Measurements from ENCODE around the gene RPP40.
"Not testable (repeated sequence)": the region's sequence is repeated elsewhere in the genome, so short reads cannot be mapped to it uniquely, and the experiment has no call there.

Gene RPP40

GRCh38 chr6:5014072-5014561 is 10.3 kb upstream of the RPP40 start:
- no peak for DNase-seq (ENCODE audit: low read depth)

DNA sequence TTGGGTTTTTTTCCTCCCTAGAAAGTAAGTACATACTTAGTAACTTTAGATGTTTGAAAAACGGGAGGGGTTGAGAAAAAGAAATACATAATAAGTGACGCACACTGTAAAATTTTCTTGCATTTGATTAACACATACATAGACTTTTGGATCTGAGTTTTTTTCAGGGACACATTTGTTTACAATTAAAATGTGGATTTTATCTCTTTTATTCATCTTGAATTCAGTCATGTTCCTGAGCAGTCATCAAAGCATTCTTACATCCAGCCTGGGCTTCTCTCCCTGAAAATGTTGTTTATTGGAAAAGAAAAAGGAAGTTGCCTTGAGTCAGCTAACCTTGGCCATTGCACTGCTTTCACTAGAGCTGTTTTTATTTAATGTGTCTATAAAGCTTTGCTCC is 8.7 kb upstream of the RPP40 start:
- DNase-seq (ENCODE audit: low read depth) = no peak

GRCh38 chr6:5011346-5011745 is 7.5 kb upstream of the RPP40 start:
- no peak for DNase-seq (ENCODE audit: low read depth)

DNA sequence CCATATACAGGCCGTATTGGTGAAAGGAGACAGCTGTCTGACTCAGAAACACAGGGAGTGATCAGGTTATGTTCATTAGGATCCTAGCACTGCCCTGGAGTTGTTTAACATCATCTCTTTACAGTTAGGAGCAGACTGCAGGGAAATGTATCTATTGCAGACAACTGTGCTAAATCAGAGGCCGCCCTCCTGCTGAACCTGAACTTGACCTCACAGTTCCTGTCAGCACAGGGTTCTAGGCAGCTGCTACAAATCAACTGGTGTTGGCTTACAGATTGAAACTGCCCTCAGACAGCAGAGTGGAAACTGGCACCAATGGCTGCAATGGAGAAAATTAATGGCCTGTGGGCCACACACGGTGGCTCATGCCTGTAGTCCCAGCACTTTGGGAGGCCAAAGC is 3.7 kb upstream of the RPP40 start:
- DNase-seq (ENCODE audit: low read depth) = no peak

- no peak for DNase-seq (ENCODE audit: low read depth)
These were observed 2.4 kb upstream of the RPP40 start for GRCh38 chr6:5006222-5006621.

- DNase-seq (ENCODE audit: low read depth) = not testable (repeated sequence)
These were observed 1.2 kb upstream of the RPP40 start for GRCh38 chr6:5005038-5005433.

DNA sequence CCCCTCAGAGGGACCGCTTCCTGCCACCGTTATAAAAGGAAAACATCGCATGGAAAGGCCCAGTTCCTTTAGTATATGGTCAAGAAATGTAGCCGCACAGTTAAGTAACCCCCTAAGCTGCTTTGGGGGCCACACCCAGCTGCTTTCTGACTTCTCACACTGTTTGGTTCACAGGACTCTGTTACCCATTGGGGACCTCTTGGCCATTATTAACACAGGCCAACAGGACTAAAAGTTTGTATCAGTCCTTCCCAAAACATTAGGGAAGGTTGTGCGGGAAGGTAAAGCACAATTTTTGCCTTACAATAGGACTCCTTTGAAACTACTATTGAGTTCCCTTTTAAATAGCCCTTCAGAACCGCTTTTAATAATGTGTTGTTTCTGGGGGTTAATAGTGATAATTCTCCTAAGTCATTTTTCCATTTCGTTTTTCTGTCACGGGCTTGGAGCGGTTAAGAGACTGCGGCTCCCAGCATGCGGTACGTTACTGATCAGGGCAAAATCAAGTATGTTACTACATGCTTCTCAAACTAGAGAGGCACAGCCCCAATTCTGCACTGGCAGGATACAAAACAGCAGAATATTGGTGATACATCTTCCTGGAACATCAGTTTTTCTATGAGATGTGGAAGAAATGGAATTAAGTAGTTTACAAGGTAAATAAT is 668 bp upstream of the RPP40 start:
- no peak for DNase-seq (ENCODE audit: low read depth)

DNA sequence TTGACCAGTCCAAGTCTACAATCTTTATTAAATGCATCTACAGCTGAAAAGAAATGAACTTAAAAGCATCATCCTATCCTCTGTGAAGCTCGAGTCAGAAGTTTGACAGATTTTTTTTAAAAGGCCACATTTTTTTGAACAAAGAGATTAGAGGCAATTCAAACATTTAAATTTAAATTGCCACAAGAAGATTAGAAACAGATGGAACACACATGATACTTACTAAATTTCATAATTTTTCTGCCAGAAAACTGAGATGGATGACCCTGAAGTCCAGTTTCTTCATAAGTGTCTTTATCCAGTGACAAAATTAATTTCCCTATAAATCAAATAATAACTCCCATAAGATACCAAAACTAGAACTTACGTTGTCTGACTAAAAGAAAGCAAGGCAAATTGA is 4.3 kb downstream of the RPP40 start:
- no peak for DNase-seq (ENCODE audit: low read depth)

- no peak for DNase-seq (ENCODE audit: low read depth)
These were observed 6.0 kb downstream of the RPP40 start for GRCh38 chr6:4997862-4998261.

DNA sequence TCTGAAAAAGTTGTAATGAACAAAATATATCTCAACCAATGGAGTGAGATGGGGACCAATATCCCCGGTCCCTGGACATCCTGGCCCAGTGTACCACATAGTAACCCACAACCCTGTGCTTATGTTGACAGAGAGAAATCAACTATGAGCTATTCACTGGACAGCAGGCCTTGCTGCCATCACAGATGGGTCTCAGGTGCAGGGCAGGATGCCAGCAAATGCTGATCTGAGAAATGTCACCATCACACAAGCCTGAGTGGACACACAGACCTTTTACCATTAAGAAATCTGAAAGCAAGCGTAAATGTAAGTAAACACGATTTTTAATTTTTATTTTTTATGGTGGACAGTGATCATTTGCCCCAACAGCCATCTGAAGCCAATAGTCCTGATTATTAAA is 9.1 kb downstream of the RPP40 start:
- DNase-seq (ENCODE audit: low read depth) = no peak

GRCh38 chr6:4987432-4987831 is 16.4 kb downstream of the RPP40 start:
- no peak for DNase-seq (ENCODE audit: low read depth)

- no peak for DNase-seq (ENCODE audit: low read depth)
These were observed 16.8 kb downstream of the RPP40 start for GRCh38 chr6:4986999-4987398.

DNA sequence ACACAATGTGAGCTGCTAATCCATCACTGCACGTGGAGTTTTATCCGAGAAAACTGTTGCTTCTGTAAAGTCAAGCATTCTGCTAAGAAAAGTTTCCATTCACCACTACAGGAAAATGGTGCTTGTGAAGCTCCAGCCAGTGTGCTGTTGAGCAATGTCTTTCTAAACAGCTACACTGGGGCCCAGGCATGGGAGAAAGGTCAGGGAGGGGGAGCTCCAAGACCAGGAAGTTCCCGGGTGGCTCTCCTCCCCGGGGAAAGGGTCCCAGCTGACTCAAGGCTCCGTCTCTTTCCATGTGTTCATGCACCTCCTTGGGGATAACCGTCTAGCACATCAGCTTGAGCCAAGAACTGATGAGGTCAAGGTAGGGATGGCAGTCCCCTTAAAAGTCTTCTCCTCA is 20.5 kb downstream of the RPP40 start:
- no peak for DNase-seq (ENCODE audit: low read depth)

- no peak for DNase-seq (ENCODE audit: low read depth)
These were observed 22.1 kb downstream of the RPP40 start for GRCh38 chr6:4981761-4982160.

- no peak for DNase-seq (ENCODE audit: low read depth)
These were observed 24.4 kb downstream of the RPP40 start for GRCh38 chr6:4979426-4979825.

GRCh38 chr6:4977468-4977867 is 26.4 kb downstream of the RPP40 start:
- no peak for DNase-seq (ENCODE audit: low read depth)

GRCh38 chr6:4975506-4975905 is 28.3 kb downstream of the RPP40 start:
- DNase-seq (ENCODE audit: low read depth) = no peak

DNA sequence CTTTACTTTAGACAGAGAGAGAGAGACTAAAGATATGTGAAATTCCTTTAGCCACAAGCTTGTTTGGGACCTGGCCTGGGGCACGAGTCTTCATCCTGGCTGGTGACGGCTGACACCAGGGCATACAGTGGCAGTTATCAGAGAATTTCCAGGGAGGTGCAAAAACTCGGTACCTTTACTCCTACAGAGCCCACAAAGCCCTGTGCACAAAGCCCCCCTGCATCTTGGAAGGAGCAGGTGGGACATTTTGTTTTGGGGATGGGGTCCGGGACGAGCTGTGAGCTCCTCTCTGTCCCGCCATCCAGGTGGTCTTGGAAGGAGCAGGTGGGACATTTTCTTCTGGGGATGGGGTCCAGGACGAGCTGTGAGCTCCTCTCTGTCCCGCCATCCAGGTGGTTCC is 28.9 kb downstream of the RPP40 start:
- DNase-seq (ENCODE audit: low read depth) = no peak

DNA sequence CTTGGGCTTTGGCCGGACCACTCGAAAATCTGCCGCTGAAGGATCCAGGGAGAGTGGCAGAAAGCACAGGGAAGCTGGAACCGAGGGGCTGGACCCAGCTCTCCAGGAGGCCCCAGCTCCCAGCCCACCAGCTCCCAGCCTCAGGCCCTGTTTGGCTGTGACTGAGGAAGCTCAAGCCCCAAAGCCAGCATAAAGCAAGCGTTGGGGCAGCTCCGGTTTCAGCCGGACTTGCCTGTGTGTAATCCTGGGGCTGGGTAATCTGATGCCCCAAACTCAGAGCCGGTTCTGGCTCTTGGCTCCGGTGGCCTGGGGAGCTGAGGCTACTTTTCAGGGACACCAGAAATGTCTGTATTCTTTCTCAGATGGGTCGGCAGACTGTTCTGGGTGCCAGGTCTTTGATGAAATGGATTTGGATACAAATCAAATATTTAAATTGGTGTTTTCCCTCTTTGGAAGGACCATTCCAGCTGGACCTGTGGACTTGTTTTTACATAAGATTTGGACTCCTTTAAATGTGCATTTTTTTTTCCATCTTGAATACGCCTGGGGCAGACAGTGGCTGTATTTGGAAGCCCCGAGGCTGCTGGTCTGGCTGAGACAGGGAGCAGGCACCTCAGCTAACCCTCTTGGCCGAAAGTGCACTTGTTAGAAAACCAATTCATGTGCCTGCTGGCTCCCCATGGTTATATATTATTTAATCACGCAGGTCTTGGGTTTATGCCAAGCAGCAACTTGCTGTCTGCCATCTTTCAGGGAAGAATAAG is 29.7 kb downstream of the RPP40 start:
- DNase-seq (ENCODE audit: low read depth) = no peak

DNA sequence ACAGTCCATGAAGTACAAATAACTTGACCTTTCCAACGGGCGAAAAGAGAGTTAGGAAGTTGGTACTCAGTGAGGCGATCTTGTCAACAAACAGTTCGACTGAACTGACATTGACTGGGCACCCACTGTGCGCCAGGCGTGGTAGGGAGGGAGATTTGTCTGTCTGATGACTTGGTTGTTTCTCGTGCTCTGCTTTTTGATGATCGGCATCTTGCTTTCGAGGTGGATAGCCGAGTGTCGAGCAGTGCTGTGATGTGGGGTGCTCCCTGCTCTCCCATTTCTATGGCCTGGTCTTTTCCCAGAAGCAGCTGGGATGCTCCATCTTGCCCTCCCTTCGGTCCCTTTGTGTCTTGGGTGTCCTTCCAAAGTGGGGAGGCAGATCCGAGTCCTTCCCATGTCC is 30.4 kb downstream of the RPP40 start:
- DNase-seq (ENCODE audit: low read depth) = no peak

DNA sequence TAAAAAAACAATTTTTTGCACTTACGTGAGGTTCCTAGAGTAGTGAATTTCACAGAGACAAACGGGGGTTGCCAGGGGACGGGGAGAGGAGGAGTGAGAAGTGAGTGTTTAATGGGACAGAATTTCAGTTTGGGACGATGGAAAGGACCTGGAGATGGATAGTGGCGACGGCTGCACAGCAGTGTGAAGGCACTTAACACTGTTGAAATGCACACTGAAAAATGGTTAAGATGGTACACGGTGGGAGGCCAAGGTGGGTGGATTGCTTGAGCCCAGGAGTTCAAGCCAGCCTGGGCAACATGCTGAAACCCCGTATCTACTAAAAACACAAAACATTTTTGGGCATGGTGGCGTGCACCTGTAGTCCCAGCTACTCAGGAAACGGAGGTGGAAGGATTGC is 31.4 kb downstream of the RPP40 start:
- DNase-seq (ENCODE audit: low read depth) = no peak

DNA sequence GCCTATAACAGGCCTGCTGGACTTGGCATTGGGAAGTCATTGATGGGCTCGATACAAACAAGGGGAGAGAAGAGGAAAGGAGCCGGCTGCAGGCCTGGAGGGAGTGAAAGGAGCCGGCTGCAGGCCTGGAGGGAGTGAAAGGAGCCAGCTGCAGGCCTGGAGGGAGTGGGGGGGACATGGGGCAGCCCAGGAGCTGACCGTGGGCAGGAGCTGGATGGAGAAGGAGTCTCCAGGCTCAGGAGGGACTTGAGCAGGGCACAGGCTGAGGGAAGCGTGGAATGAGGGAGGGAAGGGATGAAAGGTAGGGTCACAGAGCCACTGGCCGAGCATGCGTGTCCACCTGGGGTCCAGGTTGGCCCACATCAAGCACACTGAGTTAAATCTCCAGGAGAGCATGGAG is 32.0 kb downstream of the RPP40 start:
- no peak for DNase-seq (ENCODE audit: low read depth)

DNA sequence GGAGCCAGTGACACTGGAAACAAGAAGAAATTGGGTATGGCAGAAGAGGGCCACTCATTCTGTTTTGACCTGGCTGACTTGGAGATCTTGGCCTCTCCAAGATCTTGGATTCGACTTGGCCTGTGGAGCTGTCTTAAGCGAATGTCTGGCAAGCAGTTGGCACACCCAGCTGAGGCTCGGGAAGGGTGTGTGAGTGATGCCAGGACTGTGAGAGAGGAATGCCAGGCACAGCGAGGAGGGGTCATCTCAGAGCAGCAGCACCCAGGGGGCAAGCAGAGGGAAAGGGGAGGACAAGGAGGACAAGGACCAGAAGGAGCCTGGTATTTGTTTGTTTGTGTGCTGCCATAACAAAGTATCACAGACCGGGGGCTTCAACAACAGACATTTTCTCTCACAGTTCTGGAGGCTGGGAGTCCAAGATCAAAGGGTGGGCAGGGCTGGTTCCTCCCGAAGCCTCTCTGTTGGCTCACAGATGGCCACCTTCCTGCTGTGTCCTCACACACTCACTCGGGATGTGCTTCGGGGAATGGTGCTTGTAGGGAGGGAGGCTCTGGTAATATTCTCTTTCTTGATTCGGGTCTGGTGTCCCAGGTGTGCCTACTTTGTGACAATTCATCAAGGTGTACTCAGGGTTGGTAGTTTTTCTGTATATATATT is 33.0 kb downstream of the RPP40 start:
- peak; percentile 15 for DNase-seq (ENCODE audit: low read depth)
